Hippocampal formation (tissue), 2 donors: ENCODE measurements around the gene SH3GLB2.
"Not testable (repeated sequence)": the region's sequence is repeated elsewhere in the genome, so short reads cannot be mapped to it uniquely, and the experiment has no call there.

ENCODE experiments used
- DNase-seq, 2 donors: peaks; one replicate each; lab custom pipeline; 2025; lab: John Stamatoyannopoulos, UW

The SH3GLB2 gene

DNA sequence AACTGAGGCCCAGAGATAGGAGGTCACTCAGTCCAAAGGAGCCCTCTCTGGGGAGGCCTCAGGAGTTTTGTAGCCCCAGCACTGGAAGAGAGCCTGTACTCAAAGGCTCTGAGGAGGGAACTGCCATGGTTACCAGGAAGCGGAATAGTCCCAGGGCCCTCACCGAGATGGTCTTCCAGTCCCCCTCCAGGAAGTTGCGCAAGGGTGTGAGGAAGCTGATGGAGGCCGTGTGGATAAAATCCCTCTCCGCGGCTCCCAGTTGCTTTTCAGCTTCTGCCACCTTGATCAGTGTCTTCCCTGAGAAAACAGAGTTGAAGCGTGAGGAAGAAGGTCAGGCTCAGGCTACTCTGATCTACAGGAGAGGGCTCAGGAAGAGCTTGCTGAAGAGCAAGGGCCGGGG, 13.5 kb downstream of the SH3GLB2 start:
- no peak for DNase-seq

DNA sequence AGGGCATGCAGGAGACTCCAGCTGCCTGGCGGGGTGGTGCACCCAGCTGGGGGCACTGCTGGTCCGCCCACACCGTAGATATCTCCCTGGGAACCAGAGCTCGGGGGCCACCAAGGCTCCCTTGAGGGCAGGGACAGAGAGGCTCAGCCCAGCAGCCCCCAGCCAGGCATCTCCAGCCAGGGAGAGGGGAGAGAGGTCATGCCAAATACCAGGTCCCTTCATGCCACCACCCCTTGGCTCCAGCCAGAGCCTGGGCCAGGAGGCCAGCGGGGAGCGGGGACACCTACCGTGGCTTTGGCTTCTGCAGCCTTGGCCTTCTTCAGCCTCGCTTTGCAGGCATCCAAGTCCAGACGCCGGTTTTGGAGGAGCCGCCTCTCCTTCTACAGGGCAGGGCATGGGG, 14.0 kb downstream of the SH3GLB2 start:
- DNase-seq: no peak

DNA sequence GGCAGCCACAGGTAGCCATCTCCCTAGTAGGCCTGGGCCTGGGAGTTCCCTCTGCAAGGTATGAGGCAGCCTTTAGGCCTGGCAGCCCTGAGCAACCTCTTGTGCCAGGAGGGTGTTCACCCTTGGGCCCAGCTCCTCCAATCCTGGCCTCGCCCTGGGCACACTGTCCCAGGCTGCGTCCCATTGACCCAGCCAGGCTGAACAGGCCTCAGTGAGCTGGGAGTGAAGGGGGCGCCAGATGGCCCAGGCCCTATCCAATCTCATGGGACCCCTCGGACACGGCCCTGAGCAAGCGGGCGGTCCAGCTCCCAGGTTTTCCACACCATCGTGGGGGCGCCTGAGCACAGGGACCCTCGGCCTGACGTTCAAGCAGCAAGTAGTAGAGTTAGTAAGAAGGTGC, 14.5 kb downstream of the SH3GLB2 start:
- DNase-seq: no peak

DNA sequence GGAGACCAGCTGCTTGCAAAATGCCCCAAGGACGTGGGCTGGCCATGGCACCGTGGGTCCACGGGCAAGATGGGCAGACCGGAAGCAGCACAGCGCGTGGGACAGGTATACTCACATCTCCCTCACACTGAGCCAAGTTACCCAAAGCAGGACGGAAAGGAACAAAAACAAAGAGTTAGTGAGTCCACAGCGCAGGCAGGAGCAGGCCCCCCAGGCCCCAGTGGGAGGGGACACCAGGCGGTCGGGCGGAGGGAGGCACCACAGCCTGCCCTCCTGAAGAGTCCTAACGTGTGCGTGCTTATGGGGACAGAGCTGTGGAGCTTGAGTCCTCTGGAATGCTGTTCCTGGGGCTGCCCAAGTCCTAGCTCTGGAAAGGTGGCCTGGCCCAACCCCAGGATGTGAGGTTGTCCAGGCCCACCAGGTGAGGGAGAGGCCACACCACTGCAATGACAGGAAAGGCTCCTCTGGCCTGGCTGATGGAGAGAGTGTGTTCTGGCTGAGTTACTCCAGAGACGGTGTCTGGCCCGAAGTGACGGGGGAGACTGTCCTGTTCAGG, 15.2 kb downstream of the SH3GLB2 start:
- no peak for DNase-seq

DNA sequence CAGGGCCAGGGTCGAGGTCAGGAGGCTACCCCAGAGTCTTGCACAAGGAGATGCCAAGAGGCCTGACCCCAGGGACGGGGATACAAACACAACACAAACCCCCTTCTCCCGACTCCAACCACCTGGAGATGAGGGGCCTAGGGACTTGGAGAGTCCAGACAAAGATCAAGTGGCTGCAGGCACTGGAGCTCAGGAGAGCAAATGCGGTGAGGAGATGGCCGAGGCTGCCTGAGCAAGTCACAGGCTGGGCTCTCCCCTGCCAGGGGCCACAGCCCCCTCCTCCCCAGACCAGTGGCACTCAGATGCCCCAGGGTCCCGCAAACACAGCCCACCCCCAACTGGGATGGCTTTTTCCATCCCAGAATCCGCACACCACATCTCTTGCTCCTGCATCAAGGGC, 15.8 kb downstream of the SH3GLB2 start:
- DNase-seq: no peak

DNA sequence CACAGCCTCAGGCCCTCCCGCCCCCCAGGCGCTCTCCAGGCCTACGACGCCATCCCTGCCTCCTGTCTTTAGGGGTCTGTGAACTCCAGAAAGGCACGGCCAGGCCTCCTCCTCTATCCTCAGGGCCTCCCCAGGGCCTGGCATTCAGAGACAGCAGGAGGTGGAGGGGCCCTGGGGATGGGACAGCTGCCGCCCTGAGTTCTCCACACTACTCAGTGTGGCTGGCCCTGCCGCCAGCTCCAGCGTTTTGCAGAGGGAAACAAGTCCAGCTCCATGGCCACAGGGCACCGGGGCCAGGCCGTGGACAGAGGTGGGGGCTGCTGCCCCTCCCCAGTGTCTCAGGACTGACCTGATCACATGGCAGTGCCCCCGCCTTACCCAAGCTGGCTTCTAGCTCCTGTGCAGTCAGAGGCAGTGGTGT, 16.4 kb downstream of the SH3GLB2 start:
- no peak for DNase-seq

DNA sequence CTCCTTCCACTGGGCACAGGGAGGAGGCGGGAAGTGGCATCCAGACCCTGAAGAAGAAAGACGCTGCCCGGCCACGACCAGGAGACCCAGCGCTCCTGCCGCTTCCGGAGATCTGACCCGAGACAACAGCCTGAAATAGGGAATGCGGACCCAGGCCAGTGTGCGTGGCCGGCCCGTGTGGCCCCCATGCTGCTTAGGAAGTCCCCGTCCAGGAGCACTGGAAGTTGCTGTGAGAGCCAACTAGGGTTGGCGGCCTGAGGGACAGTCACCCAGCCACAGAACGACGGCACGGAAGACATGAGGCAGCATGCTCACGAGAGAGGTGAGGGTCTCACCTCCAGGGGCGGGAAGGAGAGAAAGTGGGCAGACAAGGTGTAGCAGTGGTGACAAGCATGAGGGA, 17.0 kb downstream of the SH3GLB2 start:
- no peak for DNase-seq

DNA sequence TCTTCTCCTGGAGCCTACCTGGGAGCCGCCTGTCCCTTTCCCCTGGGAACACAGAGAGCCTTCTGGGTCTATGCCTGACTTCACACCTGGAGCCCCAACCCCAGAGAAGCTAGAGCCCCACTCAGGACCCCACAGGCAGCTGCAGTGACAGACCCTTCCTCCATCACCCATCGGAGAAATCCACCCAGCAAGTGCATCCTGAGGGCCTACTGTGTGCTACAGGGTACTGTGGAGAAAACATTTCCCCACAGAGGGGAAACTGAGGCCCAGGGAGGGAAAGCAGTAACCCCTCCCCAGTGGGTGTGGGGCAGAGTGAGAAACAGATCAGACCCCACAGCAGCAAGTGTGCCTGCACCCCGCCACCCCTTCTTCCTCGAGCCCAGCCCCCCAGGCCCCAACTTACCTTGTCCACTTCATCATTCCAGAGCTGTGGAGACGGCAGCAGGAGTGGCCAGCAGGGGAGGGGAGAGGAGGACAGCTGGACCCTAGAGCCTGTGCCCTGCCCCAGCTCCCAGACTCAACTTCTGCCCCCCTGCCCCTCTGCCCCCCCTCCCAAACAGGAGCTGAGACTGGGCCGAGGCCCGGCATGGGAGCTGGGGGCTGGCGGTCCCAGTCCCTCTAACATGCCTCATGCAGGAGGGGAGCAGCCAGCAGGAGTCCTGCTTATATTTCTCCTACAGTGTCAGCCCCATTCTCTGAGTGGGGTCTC, 17.7 kb downstream of the SH3GLB2 start:
- DNase-seq: no peak

DNA sequence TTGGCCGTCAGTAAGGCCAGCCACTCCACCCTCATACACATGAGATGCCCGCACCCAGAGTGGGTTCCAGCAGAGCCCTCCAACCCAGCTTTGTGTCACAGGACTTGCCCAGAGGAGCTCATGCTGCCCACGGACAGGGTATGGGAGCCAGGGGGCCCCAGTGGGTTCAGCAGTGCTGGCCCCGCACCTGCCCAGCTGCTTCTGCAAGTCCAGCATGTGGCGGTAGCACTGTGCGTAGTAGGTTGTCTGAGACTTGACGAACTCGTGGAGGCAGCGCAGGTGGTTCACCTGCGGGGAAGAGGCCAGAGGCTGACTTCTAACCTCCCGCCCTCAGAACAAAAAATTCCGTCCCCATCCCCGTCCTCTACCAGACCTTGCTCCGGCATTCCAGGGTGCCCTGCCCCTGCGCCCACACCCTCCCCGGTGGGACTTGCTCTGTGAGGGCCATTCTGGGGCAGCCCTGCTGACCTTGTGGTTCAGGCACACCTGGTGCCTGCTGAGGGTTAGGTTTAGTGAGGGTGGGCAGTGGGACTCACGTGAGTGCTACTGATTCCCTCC, 18.5 kb downstream of the SH3GLB2 start:
- DNase-seq: no peak

DNA sequence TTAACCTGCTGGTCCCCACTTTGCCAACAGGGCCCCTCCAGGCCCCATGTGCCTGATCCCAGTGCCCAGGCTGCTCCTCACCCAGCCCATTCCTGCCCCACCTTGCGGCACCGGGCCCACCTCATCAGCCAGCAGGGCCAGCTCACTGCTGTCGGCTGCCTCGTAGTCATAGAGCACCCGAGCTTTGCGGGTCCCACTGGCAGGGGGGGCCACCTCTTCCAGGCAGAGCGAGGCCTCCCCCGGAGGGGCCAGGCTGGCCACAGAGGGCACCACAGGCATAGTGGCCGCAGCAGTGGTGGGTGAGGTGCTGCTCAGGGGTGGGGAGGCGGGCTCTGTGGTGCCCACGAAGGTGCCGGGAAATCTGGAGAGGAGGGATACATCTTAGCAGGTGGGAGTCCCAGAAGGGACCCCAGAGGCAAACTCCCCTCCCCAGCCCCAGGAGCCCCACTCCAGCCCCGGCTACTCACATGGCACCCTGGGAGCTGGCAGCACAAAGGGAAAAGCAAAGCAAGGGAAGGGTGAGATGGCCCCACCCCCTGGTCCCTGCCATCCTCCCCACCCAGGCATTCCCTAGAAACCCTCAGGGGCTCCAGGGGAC, 19.0 kb downstream of the SH3GLB2 start:
- DNase-seq: no peak

DNA sequence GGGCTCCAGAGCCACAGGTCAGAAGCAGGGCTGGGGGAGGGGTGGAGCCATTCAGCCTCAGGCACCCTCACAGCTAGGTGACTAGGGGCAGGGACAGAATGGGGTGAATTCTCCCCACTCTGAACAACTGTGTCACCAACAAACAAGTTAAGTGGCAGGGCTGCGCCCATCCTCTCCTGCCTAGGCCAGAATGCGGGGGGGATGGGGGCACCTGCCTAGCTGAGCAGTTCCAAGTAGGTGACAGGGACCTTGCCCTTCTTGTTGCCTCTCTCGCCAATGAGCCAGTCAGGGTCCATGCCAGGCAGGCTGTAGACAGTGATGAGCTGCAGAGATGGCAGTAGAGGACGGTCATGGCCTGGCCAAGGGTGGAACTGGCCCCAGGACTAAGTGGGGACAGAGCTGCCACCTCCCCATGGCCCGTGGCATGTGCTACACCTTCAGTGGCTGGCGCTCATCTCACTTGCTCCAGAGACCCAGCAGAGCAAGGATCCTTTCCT, 19.6 kb downstream of the SH3GLB2 start:
- DNase-seq: no peak

DNA sequence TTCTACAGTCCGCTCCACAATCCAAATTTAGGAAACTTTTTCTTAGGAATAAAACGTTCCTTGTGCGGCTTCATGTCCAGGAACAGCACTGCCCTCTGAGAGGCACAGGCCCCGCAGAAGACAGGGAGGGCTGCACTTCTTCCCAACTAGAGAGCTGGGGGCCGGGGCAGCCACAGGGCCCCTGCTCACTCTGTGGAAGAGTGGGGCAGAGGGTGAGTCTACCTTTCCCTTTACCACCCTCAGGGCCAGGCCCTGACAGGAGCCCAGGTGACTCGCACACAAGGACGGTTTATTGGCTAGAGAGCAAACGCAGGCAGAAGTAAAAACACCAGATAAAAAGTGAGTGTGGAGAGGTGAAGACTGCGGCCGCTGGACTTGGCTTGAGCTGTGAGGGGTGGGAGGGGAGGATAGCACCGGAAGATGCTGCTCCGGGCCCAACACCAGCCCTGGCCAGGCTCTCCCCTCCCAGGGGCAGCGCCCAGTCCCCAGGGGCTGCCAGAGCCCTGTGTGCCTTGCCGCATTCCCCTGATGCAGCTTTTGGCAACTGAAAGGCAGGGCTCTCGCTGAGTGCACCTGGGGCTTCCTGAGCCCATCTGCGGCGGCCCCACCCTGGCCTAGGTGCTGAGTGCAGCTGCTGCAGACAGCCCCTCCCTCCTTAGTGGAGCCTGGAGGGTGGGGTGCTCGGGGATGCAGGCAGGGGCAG, 20.2 kb downstream of the SH3GLB2 start:
- no peak for DNase-seq

DNA sequence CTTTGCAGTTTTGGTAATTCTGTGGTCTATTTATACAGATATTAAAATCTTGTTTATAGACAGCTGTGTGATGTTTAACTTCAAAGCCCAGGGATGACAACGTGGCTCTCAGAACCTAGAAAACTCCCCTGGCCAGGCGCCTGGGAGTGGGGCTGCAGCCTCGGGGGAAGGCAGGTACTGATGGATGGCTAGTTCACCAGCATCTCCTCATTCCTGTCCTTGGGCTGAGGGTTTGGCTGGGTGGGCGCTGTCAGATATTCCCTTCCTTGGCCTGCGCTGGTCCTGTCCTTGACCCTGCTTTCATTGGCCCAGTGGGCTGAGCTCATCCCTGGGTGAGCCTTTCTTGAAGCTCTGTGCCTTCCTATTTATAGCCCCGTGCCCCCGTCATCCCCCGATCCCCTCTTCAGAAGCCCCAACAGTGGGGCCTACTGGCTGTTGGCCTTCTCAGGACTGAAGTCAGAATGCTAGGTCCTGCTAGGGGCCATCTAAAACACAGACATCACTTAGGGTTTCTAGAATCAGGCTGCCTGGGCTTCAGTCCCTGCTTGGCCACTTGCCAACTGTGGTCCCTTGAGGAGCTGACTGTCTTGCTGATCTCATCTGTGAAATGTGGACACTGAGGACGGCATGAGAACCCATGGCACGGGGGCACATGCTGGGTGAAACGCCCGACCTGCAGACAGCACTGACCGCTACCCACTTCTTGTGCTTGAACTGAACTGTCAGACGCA, 20.9 kb downstream of the SH3GLB2 start:
- DNase-seq: no peak

DNA sequence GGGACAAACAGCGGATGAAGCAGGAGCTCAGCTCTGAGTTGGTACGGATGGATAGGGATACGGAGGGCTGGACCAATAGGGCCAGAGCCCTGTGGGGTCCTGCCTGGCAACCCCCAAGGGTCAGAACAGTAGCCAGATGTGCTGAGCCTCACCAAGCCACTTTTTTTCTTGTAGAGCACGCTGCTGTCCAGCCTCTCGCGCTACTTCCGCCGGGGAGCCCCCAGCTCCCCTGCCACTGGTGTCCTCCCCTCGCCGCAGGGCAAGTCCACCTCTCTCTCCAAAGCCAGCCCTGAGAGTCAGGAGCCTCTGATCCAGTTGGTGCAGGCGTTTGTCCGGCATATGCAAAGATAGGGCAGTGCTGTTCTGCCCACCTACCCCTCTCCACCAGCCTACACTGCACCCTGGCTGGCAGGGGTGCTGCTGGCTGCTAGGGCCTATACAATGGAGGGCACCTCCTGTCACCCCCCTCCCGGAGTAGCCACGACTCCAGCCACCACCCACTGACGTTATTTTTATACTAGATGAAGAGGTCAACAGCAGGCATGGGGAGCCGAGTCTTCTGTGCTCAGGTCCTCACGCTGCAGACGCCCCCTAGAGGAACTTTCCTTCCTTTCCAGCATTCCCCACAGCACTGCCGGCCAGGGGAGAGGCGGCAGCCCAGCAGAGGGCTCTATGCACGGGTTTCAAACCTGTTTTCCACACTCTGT, 21.6 kb downstream of the SH3GLB2 start:
- peak; percentile 77 to 85 for DNase-seq

DNA sequence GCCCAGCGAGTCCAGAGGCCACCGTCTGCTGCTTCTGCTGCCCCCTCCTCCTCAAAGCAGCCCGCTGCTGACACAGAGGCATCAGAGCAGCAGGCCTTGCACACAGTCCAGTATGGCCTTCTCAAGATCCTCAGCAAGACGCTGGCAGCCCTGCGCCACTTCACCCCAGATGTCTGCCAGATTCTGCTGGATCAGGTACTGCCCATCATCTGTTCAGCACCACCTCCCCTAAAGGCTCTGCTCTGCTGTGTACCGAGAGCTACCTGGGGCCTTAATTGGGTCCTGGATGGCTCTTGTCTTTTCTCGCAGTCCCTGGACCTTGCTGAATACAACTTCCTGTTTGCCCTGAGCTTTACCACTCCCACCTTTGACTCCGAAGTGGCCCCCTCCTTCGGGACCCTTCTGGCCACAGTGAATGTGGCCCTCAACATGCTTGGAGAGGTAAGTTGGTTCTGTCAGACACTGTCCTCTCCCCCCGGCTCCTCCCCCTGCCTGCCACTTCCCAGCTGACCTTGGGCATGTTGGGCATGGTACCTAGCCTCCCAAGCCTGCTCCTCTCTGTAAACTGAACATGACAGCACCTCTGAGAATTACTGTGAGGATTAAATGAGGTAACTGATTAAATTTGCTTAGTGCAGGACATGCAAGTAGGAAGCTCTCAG, 22.7 kb downstream of the SH3GLB2 start:
- no peak for DNase-seq

DNA sequence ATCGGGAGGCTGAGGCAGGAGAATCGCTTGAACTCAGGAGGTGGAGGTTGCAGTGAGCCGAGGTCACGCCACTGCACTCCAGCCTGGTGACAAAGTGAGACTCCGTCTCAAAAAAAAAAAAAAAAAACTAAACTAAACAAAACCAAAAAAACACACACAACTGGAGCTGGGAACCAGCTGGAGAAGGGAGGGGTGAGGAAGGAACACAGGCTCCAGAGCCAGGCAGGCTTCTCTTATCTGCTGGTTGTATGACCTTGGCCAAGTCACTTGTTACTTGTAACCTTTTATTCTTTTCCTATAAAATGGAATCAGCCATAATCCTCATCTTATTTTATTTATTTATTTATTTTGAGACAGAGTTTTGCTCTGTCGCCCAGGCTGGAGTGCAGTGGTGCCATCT, 24.0 kb downstream of the SH3GLB2 start:
- DNase-seq: not testable (repeated sequence)

DNA sequence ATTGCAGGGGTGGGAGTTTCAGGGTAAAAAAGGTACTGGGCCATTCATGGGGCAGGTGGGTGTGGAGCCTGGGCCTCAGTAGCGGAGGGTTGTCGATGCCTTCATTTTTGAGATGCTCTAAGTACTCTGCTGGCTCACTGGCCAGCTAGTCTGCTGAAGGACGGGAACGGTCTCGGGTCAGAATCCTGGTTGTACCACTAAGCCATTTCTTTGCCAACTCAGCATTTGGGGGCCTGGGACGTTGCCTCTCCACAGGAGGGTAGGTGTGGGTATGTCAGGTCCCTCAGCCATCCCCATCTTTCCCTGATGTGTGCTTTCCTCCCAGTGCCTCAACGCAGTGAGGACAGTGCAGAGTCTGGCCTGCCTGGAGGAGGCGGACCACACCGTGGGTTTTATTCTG, 25.1 kb downstream of the SH3GLB2 start:
- DNase-seq: no peak

DNA sequence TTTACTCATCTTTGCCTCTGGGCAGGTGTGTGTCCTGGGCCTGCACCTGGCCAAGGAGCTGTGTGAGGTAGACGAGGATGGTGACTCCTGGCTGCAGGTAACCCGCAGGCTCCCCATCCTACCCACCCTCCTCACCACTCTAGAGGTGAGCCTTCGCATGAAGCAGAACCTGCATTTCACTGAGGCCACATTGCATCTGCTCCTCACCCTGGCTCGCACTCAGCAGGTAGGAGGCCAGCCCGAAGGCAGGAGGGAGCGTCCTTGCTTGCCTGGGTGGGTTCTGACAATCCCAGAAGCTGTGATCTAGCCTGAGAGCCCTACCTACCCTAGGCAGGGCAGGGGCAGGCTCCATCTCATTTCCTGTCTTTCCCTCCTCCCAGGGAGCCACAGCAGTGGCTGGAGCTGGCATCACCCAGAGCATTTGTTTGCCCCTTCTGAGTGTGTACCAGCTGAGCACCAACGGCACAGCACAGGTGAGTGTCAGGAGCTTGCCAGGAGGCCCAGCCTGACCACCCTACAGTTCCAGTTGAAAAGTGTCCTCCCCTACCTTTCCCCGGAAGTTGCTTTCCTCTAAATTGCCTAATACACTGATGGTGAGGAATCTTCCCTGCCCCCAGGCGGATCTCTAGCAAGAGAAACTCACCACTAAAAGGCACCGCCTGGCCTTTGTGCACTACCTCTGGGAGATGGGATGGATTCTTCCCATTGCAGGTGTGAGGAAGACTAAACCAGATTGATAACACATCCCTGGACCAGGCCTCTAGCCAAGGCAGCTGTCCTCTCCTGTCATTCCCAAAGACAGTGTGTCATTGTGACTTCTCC, 26.4 kb downstream of the SH3GLB2 start:
- DNase-seq: no peak

DNA sequence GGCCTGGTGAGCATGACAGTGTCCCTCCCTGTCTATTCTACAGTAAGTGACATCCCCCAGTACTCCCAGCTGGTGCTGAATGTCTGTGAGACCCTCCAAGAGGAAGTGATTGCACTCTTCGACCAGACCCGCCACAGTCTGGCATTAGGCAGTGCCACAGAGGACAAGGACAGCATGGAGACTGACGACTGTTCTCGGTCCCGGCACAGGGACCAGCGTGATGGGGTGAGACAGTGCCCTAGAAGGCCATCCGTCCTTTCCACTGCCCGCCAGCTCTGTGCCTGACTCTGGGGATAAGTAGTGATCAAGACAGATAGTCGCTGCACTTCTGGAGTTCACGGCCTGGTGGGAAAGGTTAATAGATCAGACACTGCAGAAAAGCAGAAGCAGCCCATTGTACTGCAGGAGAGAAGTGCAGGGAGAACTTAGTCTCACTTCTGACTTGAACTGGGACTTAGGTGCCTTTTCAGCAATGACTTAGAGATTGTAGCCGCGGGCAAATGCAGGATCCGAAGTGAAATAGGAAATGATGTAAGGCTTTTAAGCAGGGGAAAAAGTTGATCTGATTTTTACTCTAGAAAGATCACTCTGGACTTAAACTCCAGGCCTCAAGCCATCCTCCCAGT, 28.4 kb downstream of the SH3GLB2 start:
- DNase-seq: no peak
